Skeletal muscle cell (primary cell): ENCODE results near the gene BCAS3.
"Not testable (repeated sequence)": the region's sequence is repeated elsewhere in the genome, so short reads cannot be mapped to it uniquely, and the experiment has no call there.

ENCODE experiments used
- DNase-seq: peaks from one replicate; pipeline ENCODE4 v3.0.0-alpha.2; 2010; ENCODE audit warnings: low read depth
- H3K4me3 ChIP-seq: 2 replicates; pipeline ENCODE4 v1.5.1; 2011; ENCODE audit warnings: low read depth, mild to moderate bottlenecking, control low read depth, low read length, moderate library complexity

The BCAS3 gene

DNA sequence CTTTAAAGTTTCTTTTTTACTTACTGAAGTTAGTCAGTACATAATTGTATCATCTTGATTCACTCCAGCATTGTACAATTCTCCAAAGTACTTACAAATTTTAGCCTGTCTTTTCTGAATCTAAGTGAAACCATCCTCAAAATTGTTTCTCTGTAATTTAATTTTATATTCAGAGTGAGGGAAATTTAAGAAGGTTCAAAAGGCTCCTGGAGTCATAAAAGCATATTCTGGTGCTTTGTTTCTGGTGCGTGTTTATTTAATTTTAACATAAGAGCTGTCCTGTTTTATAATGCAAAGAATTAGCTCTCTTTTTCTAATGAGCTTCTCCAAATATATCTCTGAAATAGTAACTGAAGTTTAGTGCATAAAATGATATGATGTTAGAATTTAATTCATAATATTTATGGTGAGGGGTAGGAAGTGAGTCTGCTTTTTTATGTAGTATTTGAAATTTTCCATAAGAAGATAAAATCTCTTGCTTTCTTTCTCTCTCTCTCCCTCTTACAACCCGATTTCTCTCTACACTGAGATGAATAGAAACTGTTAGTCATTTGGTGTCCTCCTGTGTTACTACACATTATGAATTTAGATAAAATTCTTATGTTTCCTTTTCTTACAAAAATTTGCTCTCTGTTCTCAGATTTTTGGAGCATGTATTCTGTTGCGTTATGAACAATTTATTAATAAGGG lies 339.8 kb downstream of the BCAS3 start:
- no peak overlapping the region for H3K4me3 ChIP-seq
- DNase-seq = no peak

DNA sequence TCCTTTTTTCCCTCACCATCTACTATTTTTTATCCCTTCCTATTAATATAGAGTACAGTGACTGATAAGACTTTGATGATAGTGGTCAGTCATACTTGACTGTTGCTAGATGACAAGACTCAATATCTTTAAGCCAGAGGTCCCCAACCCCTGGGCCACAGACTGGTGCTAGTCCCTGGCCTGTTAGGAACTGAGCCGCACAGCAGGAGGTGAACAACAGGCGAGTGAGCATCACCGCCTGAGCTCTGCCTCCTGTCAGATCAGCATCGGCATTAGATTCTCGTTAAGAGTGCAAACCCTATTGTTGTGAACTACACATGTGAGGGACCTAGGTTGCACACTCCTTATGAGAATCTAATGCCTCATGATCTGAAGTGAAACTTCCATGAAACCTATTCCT lies 341.3 kb downstream of the BCAS3 start:
- no peak for DNase-seq
- no peak overlapping the region for H3K4me3 ChIP-seq

DNA sequence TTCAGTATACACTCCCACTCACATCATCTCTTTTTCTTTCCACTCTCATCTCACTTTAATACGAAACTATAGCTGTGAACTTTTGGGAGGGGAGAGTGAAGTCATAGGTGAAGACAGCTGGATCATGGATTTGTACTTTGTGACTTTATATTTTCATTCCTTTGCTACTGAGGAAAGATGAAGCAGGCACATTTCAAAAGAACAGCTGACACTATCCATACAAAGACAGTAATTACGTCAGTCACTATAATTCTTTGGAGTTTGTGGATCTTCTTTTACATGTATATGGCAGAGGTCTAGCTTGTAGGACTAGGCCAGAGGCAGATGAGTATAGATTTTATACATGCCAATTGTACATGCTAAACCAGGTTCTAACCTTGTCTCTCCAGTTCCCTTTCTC lies 346.3 kb downstream of the BCAS3 start:
- DNase-seq = no peak
- H3K4me3 ChIP-seq = no peak overlapping the region

DNA sequence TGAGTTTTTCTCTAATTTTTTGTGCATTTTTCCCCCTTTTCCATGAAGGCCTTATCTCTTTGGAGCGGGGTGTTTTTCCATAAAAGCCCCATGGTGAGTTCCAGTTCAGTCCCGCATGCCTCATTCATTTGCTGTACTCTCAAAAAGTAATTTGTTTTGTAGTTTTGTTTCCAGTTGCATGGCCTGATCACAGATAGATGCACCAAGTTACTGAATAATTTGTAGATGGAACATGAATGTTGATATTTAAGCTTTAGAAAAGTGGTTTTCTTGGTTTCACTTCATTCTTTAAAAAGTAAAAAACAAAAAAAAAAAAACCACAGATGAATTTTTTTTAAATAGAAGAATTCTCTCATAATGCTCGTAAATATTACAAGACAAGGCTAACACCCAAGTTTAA lies 349.2 kb downstream of the BCAS3 start:
- no peak for DNase-seq
- H3K4me3 ChIP-seq = no peak overlapping the region

DNA sequence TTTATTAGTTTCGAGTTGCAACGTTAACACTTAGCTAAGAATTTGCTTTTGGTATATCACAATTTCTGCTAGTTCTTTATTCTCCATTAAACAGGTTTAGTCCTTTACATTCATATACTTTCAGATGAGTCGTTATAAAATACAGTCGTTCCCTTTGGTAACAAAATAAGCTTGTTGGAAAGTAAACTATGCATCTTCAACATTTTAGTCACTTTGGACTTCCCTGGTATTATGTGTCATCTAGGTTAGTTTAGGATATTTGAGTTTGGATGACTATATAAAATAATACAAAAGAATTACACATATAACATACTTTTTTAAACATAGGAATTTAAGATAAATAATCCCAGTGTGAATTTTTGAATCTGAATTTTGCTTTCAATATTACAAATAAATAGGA lies 351.5 kb downstream of the BCAS3 start:
- no peak for DNase-seq
- H3K4me3 ChIP-seq = no peak overlapping the region

DNA sequence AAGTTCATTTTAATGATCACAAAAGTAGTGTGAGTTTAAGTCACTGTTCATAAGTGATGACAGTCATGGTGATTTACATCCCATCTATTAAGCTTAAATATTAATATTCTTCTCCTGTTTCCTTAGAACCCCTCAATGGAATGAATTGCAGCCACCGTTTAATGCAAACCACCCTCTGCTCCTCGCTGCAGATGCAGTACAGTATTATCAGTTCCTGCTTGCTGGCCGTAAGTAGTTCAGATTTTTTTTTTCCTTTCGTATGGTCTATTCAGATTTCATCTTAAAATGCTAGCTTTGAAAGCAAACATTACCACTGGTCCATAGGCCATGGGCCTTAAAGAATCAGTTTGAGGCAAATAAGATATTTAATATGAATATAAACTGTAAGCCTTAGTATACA lies 363.0 kb downstream of the BCAS3 start:
- DNase-seq = no peak
- H3K4me3 ChIP-seq = no peak overlapping the region

DNA sequence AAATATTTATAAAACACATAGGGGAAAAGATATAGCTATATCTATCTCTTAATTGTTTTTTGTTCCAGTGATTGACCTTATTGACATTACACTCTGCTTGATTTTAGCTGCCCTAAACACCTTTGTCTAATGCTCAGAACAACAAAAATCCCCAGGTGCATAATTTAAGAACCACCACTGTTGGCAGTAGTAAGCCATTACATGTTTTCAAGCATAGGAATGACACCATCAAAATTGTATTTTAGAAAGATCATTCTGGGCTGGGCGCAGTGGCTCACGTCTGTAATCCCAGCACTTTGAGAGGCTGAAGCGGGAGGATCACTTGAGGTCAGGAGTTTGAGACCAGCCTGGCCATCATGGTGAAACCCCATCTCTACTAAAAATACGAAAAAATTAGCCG lies 364.7 kb downstream of the BCAS3 start:
- not testable (repeated sequence) for DNase-seq, H3K4me3 ChIP-seq

DNA sequence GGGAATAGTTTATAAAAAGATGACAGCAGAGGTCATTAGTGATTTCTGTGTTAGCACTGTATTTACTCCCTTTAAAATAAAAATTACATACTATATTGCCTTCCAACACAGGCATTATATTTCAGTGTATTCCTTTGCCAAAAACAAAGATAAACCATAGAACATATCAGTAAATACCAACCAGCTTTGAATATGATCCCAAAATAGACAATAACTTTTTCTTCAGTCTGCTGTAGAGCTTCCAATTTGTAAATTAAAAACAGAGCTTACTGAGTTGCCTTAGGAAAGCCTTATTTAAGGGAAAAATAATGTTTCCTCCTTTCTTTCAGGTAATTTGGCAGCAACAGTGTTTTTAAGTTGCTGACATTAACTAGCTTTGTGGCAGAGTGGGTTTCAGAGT lies 369.9 kb downstream of the BCAS3 start:
- no peak for DNase-seq
- H3K4me3 ChIP-seq = no peak overlapping the region

DNA sequence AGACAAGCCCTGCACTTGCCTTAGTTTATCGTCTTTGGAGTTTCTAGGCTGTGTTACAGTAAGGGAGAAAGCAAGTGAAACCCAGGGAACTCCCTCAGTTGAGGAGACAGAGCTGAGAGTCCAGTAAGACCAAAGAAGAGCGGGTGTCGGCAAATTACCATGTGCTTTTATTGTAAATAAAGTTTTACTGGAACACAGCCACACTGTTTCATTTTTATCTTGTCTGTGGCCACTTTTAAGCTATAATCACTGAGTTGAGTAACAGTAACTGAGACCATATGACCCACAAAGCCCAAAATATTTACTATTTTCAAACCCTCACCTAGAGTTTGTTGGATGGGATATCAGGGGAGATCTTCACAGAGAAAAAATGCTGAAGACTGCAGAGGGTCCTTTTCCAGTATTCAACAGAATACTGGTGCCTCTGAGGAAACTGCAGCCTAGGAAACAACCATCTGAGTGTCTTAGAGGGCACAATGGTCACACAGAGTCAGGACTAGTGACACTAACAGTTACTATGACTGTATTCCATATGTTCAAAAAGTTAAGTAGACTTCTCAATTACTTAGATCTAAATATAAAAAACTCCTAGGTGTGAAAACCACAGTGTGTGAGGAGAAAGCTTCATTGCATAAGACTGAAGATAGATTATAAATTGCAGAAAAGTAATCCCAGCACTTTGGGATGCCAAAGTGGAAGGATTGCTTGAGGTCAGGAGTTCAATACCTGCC lies 370.9 kb downstream of the BCAS3 start:
- no peak overlapping the region for H3K4me3 ChIP-seq
- DNase-seq = no peak

DNA sequence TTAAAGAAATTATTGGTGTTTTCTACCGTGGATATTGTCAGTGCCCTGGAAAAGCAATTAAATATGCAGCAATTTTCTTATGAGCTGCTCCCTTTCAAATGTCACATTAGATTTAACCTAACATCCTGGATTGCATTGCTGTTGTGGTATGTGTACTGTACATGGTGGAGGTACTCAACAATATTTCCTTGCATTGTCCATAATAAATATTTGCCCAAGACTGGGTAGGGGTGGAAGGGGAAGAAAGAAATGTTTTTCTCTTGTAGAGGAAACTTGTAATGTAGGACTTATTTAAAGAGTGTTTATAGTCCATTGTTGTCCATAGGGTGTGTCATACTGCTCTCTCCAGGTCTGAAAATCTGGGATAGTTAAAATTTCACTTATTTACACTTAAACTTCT lies 375.8 kb downstream of the BCAS3 start:
- DNase-seq = no peak
- no peak overlapping the region for H3K4me3 ChIP-seq

DNA sequence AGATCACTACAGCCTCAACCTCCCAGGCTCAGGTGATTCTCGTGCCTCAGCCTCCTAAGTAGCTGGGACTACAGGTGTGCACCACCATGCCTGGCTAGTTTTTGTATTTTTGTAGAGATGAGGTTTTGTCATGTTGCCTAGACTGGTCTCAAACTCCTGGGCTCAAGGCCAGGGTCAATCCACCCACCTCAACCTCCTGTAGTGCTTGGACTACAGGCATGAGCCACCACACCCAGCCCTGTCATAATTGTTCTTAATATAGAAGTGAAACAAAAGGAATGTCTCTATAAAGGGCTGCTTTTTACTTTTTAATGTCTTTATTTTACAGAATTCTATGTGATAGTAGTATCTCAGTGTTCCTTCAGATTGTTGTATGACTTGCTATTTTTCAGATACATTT lies 376.8 kb downstream of the BCAS3 start:
- no peak for DNase-seq
- H3K4me3 ChIP-seq = no peak overlapping the region

DNA sequence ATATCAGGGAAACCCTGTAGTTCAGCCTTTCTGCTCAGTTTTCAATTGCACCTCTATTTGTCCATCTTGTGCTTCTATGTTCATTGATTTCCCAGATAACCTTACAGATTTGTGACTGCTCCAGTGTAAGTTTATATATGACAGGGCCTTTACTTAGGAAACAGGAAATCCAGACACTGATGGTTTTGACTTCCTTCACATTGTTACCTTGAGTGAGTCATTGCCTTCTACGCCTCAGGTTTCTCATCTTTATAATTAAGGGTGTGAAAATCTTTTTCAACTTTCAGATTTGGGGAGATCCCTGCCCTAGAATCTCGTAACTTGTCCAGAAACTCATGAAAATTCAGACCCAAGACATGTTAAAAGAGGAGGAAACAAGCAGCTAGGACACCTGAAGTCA lies 379.6 kb downstream of the BCAS3 start:
- H3K4me3 ChIP-seq = no peak overlapping the region
- no peak for DNase-seq

DNA sequence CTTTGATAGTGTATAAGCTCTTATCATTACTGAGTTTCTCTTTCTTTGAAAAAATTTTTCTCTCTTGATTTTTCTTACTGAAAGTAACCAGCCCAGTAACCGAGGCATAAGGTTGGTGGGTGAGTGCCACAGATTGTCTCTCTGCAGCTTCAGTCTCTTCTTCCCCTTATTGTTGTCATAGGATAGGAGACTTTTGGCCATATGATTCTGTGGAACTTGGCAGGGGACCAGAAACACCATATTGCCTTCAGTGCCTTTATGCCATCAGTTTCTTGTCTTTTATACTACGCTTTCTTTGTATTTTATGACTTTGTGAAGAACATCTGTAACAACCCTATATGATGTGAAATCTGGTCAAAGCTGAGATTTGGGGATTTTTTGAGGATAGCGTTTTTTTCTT lies 380.4 kb downstream of the BCAS3 start:
- DNase-seq = no peak
- no peak overlapping the region for H3K4me3 ChIP-seq

DNA sequence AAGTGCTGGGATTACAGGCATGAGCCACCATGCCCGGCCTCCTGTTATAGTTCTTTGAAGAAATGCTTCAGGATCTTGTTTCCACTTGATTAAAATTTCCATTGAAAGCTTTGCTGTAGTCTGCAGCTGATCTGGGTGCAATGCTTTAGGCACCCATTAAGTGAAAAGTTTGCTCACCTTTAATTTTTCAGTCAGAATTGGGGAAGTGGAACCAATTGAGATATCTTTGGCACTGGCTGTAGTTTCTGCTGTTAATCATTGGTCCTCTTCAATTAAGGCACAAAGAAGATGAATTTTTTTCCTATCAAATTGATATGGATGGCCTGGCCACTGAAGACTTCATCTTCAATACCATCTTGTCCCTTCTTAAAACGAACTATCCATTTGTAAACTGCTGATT lies 385.9 kb downstream of the BCAS3 start:
- no peak overlapping the region for H3K4me3 ChIP-seq
- DNase-seq = no peak

DNA sequence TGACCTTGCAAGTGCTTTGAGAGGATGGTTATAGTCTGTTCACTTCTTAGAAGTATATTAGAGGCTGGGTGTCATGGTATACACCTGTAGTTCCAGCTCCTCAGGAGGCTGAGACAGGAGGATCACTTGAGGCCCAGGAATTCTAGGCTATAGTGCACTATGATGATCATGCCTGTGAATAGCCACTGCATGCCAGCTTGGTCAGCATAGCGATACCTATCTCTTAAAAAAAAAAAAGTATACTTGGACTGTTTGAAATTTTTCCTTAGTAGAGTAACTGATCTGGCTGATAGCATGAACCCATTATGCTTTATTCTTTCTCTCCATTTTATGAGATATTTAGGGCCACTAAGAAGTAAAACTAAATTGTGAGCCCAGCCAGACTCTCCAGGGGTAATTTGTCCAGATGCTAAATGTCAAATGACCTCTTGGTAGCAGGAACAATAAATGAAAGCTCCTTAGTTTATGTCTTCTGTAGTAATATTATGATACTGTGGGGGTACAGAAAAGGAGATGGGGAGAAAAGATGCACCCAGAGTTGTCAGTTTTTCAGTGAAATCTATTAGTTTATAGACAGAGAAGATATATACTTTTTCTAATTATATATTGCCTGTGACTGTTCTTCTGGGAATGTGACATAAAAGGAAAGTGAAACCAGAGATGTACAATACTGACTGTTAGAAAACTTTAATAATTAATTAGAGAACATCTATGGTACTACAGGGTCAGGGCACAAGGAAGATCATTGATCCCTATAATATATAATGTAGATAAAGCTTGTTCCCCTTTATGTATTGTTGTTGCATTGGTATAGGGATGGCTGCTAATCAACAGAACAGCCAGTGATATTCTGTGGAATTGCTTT lies 386.7 kb downstream of the BCAS3 start:
- DNase-seq = no peak
- no peak overlapping the region for H3K4me3 ChIP-seq

DNA sequence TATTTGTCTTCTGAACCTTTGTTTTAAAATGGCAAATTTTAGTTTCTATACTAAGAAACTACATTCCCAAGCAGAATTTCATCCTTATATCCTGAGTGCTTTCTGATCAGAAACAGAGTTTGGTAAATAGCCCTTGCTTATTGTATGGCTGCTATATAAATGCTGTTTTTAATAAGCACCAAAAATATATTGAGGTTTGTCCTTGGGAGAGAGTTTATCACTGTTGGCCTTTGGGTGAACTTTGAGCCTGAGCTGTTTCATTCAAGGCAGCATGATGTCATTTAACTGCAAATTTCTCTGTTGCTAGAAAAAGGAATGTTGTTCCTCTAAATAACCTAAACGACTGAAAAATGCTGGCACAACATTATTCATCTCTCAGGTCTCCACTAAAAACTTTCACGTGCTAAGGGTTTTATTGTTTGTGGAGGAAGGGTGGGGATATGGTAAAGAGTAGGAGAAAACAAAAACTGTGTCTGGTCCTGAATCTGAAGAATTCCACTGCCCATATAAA lies 387.7 kb downstream of the BCAS3 start:
- no peak overlapping the region for H3K4me3 ChIP-seq
- DNase-seq = no peak

DNA sequence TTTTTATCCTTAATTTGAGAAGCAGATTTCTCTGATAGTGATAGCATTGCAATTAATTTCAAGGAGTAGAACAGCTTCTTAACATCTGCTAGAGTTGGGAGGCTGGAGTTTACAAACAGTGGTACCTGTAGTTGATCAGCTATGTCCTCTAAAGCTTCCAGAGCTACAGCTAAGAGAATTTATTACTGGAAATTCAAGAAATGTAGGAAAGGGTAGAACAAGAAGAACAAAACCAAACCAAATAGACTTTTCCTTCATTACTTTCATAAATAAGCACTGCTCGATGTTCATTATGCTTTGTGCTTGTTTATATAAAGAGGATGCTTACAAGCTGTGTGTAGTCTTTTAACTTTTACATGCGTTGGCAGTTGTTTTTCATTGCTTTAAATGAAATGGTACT lies 388.4 kb downstream of the BCAS3 start:
- H3K4me3 ChIP-seq = no peak overlapping the region
- DNase-seq = no peak

DNA sequence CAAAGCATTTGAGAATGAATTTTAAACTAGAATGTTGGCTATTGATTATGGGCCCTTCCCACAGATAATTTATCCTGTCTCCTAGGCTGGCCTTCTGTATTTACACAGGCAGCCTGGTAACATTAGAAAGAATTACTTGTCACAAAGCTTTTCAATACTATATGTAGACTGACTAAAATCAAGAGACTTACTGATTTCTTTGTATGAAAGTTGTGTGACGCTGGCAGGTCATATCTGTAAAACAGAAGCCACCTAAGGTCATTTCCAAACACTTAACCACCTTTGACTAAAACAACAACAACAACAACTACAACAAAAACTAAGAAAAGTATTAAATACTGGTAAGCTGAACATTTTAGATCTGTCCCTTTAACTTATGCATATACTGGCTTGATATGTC lies 393.0 kb downstream of the BCAS3 start:
- no peak for DNase-seq
- no peak overlapping the region for H3K4me3 ChIP-seq

DNA sequence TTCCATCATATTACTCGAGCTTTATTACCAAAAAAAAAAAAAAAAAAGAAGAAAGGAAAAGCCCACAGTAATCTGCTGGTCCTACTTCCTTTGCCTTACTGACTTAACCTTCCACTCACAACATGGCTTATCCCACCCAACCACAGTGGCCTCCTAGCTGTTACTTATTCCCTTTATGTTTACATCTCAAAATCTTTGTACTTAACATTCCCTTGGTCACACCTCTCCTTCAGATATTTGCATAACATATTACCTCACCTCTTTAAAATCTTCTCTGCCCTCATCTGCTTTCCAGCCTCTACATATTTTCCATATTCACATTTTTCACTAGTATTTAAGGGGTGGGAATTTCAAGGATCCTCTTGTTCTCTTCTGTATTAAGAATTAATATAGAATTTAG lies 395.0 kb downstream of the BCAS3 start:
- no peak overlapping the region for H3K4me3 ChIP-seq
- no peak for DNase-seq

DNA sequence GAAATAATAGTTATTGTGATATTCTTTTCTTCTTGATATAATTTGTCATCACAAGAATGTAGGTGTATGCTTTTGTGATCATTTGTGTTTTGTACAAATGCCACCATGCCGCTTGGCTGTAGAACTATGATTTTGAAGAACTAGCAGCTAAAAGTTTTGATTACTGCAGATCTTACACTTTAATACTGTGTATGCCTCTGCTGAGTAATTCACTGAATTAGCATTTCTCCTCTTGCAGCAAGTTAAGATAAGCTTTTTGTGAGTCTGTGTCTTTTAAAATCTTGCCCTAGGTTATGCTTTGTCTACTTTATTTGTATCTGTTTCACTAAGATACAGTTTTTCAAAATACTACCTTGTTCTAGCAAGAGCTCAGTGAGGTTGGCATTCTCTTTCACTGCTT lies 395.5 kb downstream of the BCAS3 start:
- H3K4me3 ChIP-seq = no peak overlapping the region
- no peak for DNase-seq
